SU-DHL-6 (cell line): ENCODE results near the gene ZNF189.

Experiments used
- CTCF ChIP-seq: fragments of 200-600 bp; sonication (generic); IDR thresholded peaks from one replicate; pipeline ENCODE4 v1.5.1; 2017; ENCODE audit warnings: antibody characterized with exemption, mild to moderate bottlenecking, low read length, moderate library complexity; ENCODE audit not compliant: insufficient read depth, poor library complexity, severe bottlenecking
- EZH2phosphoT487 ChIP-seq: fragments of 200-600 bp; sonication (generic), shearing (Covaris generic); conservative IDR thresholded peaks from 2 replicates; pipeline ENCODE4 v1.6.1; 2018; ENCODE audit warnings: mild to moderate bottlenecking, antibody characterized with exemption, low read length, moderate library complexity, mixed read lengths

GRCh38 chr9:101398930-101399642, 435 bp downstream of the ZNF189 start:
- TF ChIP-seq CTCF, result no peak
- no peak for TF ChIP-seq EZH2phosphoT487
